CD8-positive, alpha-beta memory T cell (primary cell): ENCODE measurements around the gene POMZP3. TPM values are rescaled to one million over a fixed set of nuclear protein-coding genes. Genes with fewer than 3 reads are reported as not detected.
"Not testable (repeated sequence)": the region's sequence is repeated elsewhere in the genome, so short reads cannot be mapped to it uniquely, and the experiment has no call there.

ENCODE experiments used
- CTCF ChIA-PET: fragments of 350-600 bp; sonication (Branson Sonifier 250); formaldehyde crosslinking; loops from one replicate; lab custom pipeline; 2021; ENCODE audit warnings: antibody characterized with exemption; lab: Charles Lee
- POLR2A ChIA-PET: fragments of 350-600 bp; sonication (Branson Sonifier 250); formaldehyde crosslinking; loops from one replicate; lab custom pipeline; 2021; ENCODE audit warnings: antibody characterized with exemption; lab: Charles Lee
- DNase-seq, 5 donors: peaks; one replicate each; pipeline versions ENCODE4 v3.0.0 to v3.0.0-alpha.2; 2020 to 2022; ENCODE audit warnings: mixed read lengths in 1 of 5
- H3K27ac ChIP-seq: one replicate; pipeline ENCODE4 v1.7.0; 2013; ENCODE audit warnings: low read depth, mild to moderate bottlenecking, low read length, moderate library complexity
- H3K27me3 ChIP-seq: 2 replicates; pipeline ENCODE4 v1.7.0; 2013; ENCODE audit warnings: low read length, mild to moderate bottlenecking; ENCODE audit not compliant: insufficient read depth, poor library complexity, severe bottlenecking
- H3K36me3 ChIP-seq: 2 replicates; pipeline ENCODE4 v1.7.0; 2013; ENCODE audit warnings: mild to moderate bottlenecking, low read length, moderate library complexity; ENCODE audit not compliant: insufficient read depth
- H3K4me1 ChIP-seq: 2 replicates; pipeline ENCODE4 v1.7.0; 2013; ENCODE audit warnings: mild to moderate bottlenecking, low read length, moderate library complexity; ENCODE audit not compliant: insufficient read depth
- H3K4me3 ChIP-seq: 2 replicates; pipeline ENCODE4 v1.7.0; 2013; ENCODE audit warnings: mild to moderate bottlenecking, low read length
- H3K9me3 ChIP-seq: 2 replicates; pipeline ENCODE4 v1.7.0; 2013; ENCODE audit warnings: mild to moderate bottlenecking, low read length
- H3K27ac Mint-ChIP-seq, 8 donors: one replicate each; pipeline ENCODE4 v1.8.0; 2020 to 2021; ENCODE audit warnings: mixed read lengths in 8 of 8, mild to moderate bottlenecking in 6 of 8, inconsistent platforms in 3 of 8, moderate library complexity in 3 of 8
- H3K27me3 Mint-ChIP-seq, 2 donors: one replicate each; pipeline ENCODE4 v1.8.0; 2020 to 2021; ENCODE audit warnings: mixed read lengths in 2 of 2, mild to moderate bottlenecking in 1 of 2, moderate library complexity in 1 of 2
- H3K36me3 Mint-ChIP-seq, 3 donors: one replicate each; pipeline ENCODE4 v1.8.0; 2020 to 2021; ENCODE audit warnings: mixed read lengths in 3 of 3, inconsistent platforms in 1 of 3, mild to moderate bottlenecking in 1 of 3
- H3K4me1 Mint-ChIP-seq, 3 donors: one replicate each; pipeline ENCODE4 v1.8.0; 2020 to 2021; ENCODE audit warnings: mixed read lengths in 3 of 3, inconsistent platforms in 1 of 3, mild to moderate bottlenecking in 1 of 3
- H3K4me3 Mint-ChIP-seq, 7 donors: one replicate each; pipeline ENCODE4 v1.8.0; 2020 to 2021; ENCODE audit warnings: mixed read lengths in 7 of 7, mild to moderate bottlenecking in 6 of 7, moderate library complexity in 4 of 7, inconsistent platforms in 2 of 7
- H3K9me3 Mint-ChIP-seq, 5 donors: one replicate each; pipeline ENCODE4 v1.8.0; 2020 to 2022; ENCODE audit warnings: mixed read lengths in 5 of 5, mild to moderate bottlenecking in 3 of 5, moderate library complexity in 2 of 5, inconsistent platforms in 1 of 5
- polyA plus RNA-seq: library from polyadenylated mRNA; unstranded; fragments of 300-500 nt; fragmentation: Illumina TruSeq; gene quantifications from one replicate; pipeline ENCODE4 v1.2.3, GENCODE V29; 2021
- total RNA-seq, 2 experiments: library from RNA; stranded (reverse); gene quantifications; one replicate each; pipeline ENCODE4 v1.2.3, GENCODE V29; 2021

The POMZP3 gene
- total and polyA plus RNA-seq, 3 experiments from 2014 or later = 10.6 to 19.2 (median 19.0) TPM

DNA sequence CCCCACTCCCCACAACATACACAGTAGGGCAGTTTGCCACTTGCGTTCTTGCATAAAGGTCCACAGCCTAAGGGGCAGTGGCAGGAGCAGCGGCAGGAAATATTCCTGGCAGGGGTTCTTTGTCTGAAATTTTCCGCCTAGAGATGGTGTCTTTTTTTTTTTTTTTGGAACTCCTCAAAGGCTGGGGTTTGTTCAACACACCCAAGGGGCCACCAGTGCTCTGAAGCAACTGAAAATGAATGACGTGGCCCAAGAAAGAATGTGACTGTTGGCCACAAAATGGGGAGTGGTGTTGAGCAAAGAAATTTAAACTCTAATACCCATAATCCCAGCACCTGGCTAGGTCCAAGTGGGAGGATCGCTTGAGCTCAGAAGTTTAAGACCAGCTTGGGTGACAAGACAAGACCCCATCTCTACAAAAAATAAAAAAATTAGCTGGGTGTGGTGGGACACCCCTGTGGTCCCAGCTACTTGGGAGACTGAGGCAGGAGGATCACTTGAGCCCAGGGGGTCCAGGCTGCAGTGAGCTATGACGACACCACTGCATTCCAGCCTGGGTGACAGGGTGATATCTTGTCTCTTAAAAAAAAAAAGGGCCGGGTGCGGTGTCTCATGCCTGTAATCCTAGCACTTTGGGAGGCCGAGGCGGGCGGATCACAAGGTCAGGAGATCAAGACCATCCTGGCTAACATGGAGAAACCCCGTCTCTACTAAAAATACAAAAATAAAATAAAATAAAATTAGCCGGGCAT is 7.5 kb downstream of the POMZP3 start:
- H3K27me3 Mint-ChIP-seq = not testable (repeated sequence)
- peaks cover 0 to 28% (median 0%) of the 10 kb centered on the region in 3 donors for H3K36me3 Mint-ChIP-seq

DNA sequence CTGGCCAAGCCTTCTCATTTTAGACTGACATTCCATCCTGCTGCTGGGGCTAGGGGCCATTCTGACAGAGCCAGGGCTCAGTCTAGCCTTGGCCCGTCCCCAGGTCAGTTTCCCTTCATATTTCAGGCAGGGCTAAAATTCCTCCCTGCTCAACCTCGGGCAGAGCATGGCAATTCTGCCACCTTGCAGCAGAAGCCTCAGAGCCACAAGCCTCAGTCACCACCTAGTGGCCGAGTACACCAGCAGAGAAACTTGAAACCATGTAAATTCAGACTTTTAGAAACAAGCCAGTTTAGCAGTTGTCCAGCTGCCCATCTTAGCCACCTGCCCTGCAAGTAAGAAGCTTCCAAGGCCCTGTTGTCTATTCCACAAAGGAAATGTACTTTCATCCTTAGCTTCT is 13.3 kb downstream of the POMZP3 start:
- H3K27me3 ChIP-seq, H3K4me1 ChIP-seq, H3K27me3 Mint-ChIP-seq, H3K36me3 ChIP-seq, H3K4me1 Mint-ChIP-seq, H3K4me3 Mint-ChIP-seq, POLR2A ChIA-PET, H3K9me3 Mint-ChIP-seq, H3K27ac ChIP-seq, H3K27ac Mint-ChIP-seq, H3K9me3 ChIP-seq, H3K4me3 ChIP-seq, DNase-seq, CTCF ChIA-PET: not testable (repeated sequence)
- peaks cover 0 to 25% (median 0%) of the 10 kb centered on the region in 3 donors for H3K36me3 Mint-ChIP-seq

More for the DNA sequence above, 7.5 kb downstream of the POMZP3 start:
- H3K4me3 ChIP-seq, DNase-seq, H3K27ac Mint-ChIP-seq, POLR2A ChIA-PET, H3K36me3 ChIP-seq, H3K27me3 ChIP-seq, H3K4me1 Mint-ChIP-seq, H3K4me3 Mint-ChIP-seq, H3K9me3 ChIP-seq, CTCF ChIA-PET, H3K27ac ChIP-seq, H3K4me1 ChIP-seq, H3K9me3 Mint-ChIP-seq: not testable (repeated sequence)

DNA sequence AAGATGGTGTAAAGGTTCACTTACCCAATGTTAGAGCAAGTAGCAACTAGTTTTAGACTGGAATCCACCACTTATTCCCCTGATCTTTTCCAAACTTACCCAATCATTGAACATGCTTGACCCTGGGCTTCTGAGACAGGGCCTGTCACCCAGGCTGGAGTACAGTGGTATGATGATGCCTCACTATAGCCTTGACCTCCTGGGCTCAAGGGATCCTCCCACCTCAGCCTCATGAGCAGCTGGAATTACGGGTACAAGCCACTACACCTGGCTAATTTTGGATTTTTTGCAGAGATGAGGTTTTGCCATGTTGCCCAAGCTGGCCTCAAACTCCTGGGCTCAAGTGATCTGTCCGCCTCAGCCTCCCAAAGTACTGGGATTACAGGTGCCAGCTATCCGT is 14.8 kb downstream of the POMZP3 start:
- H3K36me3 ChIP-seq, CTCF ChIA-PET, POLR2A ChIA-PET, H3K4me3 Mint-ChIP-seq, H3K27me3 ChIP-seq, DNase-seq, H3K4me1 ChIP-seq, H3K27ac ChIP-seq, H3K27me3 Mint-ChIP-seq, H3K9me3 ChIP-seq, H3K9me3 Mint-ChIP-seq, H3K27ac Mint-ChIP-seq, H3K4me3 ChIP-seq: not testable (repeated sequence)
- Mint-ChIP-seq H3K36me3 (peaks cover 0 to 30% (median 0%) of the 10 kb centered on the region in 3 donors), H3K4me1 (peaks cover 2 to 13% (median 4%) of the 10 kb centered on the region in 3 donors)

DNA sequence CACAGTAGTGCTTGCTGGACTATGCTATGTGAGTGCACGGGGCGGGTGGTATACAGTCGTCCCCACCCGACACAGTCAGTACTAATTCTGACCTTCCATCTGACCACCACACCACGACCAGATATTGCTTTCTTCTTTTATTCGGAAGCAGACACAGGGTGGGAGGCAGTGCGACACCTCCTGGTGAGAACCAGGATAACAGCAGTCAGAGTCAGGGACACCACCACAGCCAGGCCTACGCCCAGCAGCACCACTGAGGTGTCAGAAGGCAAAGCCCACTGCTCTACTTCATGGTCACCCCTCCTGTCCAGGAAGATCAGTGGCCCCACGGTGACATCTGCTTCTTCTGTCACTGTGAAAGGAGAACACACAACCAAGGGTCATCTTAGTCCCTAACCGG is 17.2 kb downstream of the POMZP3 start:
- CTCF ChIA-PET, H3K36me3 ChIP-seq: not testable (repeated sequence)

DNA sequence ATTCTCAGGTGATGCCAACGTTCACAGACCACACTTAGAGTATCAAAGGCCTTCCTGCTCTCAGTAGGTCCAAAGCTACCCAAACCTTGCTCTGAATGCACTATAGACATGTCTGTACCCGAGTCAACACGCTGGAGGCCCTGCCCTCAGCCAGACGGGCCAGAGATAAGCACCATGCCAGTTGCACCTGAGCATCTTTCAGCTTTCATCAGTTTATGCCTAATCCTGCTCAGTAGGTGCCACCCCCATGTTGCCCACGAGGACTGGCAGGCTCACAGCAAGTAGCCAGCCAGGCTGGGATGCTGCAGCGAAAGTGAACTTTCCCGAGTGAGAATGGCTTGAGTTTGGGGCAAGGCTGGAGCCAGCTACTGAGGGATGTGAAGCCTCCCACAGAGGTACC is 18.6 kb downstream of the POMZP3 start:
- POLR2A ChIA-PET, H3K4me3 ChIP-seq, H3K36me3 ChIP-seq, H3K4me1 ChIP-seq, H3K27me3 Mint-ChIP-seq, H3K9me3 Mint-ChIP-seq, H3K27ac ChIP-seq, DNase-seq, H3K27me3 ChIP-seq, CTCF ChIA-PET, H3K4me3 Mint-ChIP-seq, H3K9me3 ChIP-seq: not testable (repeated sequence)
- Mint-ChIP-seq H3K4me1 (peaks cover 4 to 24% (median 8%) of the 10 kb centered on the region in 3 donors), H3K36me3 (peaks cover 0 to 18% (median 0%) of the 10 kb centered on the region in 3 donors), H3K27ac (peak overlapping the region in 1 of 8 donors; percentile 36)

More for the DNA sequence above, 17.2 kb downstream of the POMZP3 start:
- H3K27ac Mint-ChIP-seq, H3K27me3 Mint-ChIP-seq, H3K4me1 ChIP-seq, H3K4me3 ChIP-seq, DNase-seq, H3K4me3 Mint-ChIP-seq, H3K27me3 ChIP-seq, H3K27ac ChIP-seq, H3K9me3 Mint-ChIP-seq, H3K9me3 ChIP-seq, POLR2A ChIA-PET: not testable (repeated sequence)
- H3K36me3 Mint-ChIP-seq = peaks cover 0 to 19% (median 0%) of the 10 kb centered on the region in 3 donors
- peaks cover 4 to 24% (median 8%) of the 10 kb centered on the region in 3 donors for H3K4me1 Mint-ChIP-seq

DNA sequence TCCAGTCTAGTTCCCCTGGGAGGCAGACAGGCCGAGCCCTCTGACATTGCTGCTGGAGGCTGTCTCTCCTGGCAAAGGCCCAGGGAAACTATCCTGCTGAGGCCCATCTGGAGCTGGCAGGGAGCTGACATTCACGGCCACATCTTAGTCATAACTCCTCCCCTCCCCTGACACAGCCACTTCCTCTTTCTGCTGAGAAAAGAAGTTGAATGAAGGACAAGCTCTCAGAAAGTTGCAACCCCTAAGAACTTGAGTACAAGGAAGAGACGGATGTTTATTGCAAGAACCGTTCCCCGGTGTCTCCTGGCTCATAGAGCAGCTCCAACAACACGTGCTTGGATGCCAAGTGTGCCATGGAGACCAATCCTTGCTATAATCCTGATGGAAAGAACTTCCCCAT is 21.1 kb downstream of the POMZP3 start:
- POLR2A ChIA-PET = interaction anchor here (0.6 kb wide), 1 partner anchor 20 kb away, joined by 4 read pairs; no protein-coding TSS in a partner anchor
- H3K27me3 Mint-ChIP-seq, H3K9me3 ChIP-seq, H3K27me3 ChIP-seq, H3K27ac ChIP-seq, H3K9me3 Mint-ChIP-seq, CTCF ChIA-PET, H3K4me3 ChIP-seq, H3K4me1 ChIP-seq, H3K36me3 ChIP-seq, H3K36me3 Mint-ChIP-seq: not testable (repeated sequence)
- Mint-ChIP-seq H3K27ac (peak overlapping the region in 4 of 8 donors; percentile 41 to 83 (median 56)), H3K4me1 (peaks cover 4 to 24% (median 8%) of the 10 kb centered on the region in 3 donors), H3K4me3 (peak overlapping the region in 2 of 7 donors; percentile 60 to 69)
- DNase-seq = peak in 3 of 5 donors; percentile 8 to 65 (median 42)

DNA sequence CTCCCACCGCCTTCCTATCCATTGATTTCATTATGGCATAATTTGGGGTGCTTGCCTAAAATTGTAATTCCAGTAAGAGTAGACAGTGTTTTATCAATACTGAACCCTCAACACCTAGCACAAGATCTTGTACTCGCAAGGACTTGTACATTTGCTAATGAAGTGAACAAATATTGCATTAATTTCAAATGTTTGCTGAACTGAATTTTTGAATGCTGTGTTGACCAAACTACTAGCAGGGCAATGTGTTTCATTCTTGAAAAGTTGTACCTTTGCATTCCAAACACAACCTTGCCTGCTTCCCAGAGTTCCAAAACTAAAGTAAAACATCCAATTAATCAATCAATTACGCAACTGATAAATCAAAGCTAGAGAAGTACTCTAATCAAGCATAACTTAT is 26.4 kb downstream of the POMZP3 start:
- POLR2A ChIA-PET, H3K36me3 Mint-ChIP-seq, CTCF ChIA-PET, H3K36me3 ChIP-seq, H3K9me3 ChIP-seq, H3K4me3 ChIP-seq, H3K4me1 ChIP-seq, H3K27me3 ChIP-seq, H3K27ac ChIP-seq, H3K27me3 Mint-ChIP-seq, H3K9me3 Mint-ChIP-seq, DNase-seq: not testable (repeated sequence)
- Mint-ChIP-seq H3K27ac (peak overlapping the region in 4 of 8 donors; percentile 0 to 58 (median 31)), H3K4me1 (peaks cover 21 to 27% (median 22%) of the 10 kb centered on the region in 3 donors), H3K4me3 (peak overlapping the region in 1 of 7 donors; percentile 68)

DNA sequence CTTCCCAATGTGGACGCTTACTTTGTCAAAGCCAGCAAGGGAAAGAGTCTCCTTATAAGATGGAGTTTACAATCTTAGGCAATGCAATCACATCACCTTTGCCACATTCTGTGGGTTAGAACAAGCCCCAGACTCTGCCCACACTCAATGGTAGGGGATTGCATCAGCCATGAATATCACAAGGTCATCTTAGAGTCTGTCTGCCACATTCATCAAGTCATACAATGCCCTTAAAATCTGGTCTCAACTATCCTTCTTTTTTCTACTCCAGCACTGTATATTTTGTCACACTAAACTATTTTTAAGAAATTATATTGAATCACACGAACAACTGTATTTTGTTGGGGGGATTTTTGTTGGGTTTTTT is 27.0 kb downstream of the POMZP3 start:
- DNase-seq, CTCF ChIA-PET, POLR2A ChIA-PET, H3K27me3 ChIP-seq, H3K36me3 Mint-ChIP-seq, H3K9me3 ChIP-seq, H3K9me3 Mint-ChIP-seq, H3K27ac ChIP-seq, H3K36me3 ChIP-seq, H3K4me1 ChIP-seq, H3K4me3 ChIP-seq, H3K27me3 Mint-ChIP-seq: not testable (repeated sequence)
- Mint-ChIP-seq H3K4me3 (peak overlapping the region in 1 of 7 donors; percentile 68), H3K4me1 (peaks cover 25 to 32% (median 28%) of the 10 kb centered on the region in 3 donors), H3K27ac (peak overlapping the region in 2 of 8 donors; percentile 0 to 7)
